ENCODE results near the gene EBLN1. TPM values are rescaled to one million over a fixed set of nuclear protein-coding genes. Genes with fewer than 3 reads are reported as not detected.

The EBLN1 gene
- total RNA-seq, 1 experiment from 2014 or later: not detected

DNA sequence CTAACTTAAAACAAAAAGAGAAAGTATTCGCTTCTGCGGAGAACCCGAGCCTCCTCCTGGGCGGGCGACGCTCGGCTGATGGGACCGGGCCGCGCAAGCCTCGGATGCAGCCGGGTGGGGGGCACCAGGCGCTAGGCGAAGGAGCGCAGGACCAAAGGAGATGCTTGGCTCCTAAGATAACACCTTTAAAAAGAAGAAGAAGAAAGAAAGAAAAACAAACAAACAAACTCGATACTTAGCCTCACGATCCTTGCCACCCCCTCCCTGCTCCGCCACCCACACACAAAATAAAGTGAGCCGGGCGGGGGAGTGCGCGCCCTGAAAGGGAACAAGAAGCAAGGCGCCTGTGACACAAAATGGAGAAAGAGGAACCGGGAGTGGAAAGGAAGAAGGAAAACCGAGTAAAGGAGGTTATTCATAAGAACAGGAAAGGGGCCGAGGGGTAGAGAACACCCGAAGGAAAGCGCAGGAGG is 34.0 kb upstream of the EBLN1 start:
- Mint-ChIP-seq H3K27ac (0 out of 2 replicates have a peak overlapping the region, but pooled peaks have one; percentile 59), H3K4me3 (peak overlapping the region; percentile 90), H3K27me3 (ENCODE audit: low read depth) (peaks cover 84% of the 10 kb centered on the region), H3K4me1 (peaks cover 10% of the 10 kb centered on the region), H3K9me3 (no peaks in the 10 kb centered on the region), H3K36me3 (no peaks in the 10 kb centered on the region)
- ChIA-PET POLR2A (no interaction called here), CTCF (no interaction called here)
- DNase-seq (ENCODE audit: low spot score) (peak; percentile 44), ATAC-seq (peak; percentile 43)
- TF ChIP-seq NFE2L1 (CRISPR knock-in tag; IDR thresholded peaks at IDR 0.05): no peak
- TF ChIP-seq, protein P1, sequence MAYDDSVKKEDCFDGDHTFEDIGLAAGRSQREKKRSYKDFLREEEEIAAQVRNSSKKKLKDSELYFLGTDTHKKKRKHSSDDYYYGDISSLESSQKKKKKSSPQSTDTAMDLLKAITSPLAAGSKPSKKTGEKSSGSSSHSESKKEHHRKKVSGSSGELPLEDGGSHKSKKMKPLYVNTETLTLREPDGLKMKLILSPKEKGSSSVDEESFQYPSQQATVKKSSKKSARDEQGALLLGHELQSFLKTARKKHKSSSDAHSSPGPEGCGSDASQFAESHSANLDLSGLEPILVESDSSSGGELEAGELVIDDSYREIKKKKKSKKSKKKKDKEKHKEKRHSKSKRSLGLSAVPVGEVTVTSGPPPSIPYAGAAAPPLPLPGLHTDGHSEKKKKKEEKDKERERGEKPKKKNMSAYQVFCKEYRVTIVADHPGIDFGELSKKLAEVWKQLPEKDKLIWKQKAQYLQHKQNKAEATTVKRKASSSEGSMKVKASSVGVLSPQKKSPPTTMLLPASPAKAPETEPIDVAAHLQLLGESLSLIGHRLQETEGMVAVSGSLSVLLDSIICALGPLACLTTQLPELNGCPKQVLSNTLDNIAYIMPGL (CRISPR knock-in tag; IDR thresholded peaks at IDR 0.05): no peak
- TF ChIP-seq ELF4 (CRISPR knock-in tag; IDR thresholded peaks at IDR 0.05; ENCODE audit: low read depth): no peak
- TF ChIP-seq KAT7 (CRISPR knock-in tag; IDR thresholded peaks at IDR 0.05; ENCODE audit: borderline replicate concordance): no peak; the same call in 1 of the 2 replicates
- no peak for TF ChIP-seq FOXJ3 (CRISPR knock-in tag; IDR thresholded peaks at IDR 0.05; ENCODE audit: borderline replicate concordance)
- TF ChIP-seq, protein P2, sequence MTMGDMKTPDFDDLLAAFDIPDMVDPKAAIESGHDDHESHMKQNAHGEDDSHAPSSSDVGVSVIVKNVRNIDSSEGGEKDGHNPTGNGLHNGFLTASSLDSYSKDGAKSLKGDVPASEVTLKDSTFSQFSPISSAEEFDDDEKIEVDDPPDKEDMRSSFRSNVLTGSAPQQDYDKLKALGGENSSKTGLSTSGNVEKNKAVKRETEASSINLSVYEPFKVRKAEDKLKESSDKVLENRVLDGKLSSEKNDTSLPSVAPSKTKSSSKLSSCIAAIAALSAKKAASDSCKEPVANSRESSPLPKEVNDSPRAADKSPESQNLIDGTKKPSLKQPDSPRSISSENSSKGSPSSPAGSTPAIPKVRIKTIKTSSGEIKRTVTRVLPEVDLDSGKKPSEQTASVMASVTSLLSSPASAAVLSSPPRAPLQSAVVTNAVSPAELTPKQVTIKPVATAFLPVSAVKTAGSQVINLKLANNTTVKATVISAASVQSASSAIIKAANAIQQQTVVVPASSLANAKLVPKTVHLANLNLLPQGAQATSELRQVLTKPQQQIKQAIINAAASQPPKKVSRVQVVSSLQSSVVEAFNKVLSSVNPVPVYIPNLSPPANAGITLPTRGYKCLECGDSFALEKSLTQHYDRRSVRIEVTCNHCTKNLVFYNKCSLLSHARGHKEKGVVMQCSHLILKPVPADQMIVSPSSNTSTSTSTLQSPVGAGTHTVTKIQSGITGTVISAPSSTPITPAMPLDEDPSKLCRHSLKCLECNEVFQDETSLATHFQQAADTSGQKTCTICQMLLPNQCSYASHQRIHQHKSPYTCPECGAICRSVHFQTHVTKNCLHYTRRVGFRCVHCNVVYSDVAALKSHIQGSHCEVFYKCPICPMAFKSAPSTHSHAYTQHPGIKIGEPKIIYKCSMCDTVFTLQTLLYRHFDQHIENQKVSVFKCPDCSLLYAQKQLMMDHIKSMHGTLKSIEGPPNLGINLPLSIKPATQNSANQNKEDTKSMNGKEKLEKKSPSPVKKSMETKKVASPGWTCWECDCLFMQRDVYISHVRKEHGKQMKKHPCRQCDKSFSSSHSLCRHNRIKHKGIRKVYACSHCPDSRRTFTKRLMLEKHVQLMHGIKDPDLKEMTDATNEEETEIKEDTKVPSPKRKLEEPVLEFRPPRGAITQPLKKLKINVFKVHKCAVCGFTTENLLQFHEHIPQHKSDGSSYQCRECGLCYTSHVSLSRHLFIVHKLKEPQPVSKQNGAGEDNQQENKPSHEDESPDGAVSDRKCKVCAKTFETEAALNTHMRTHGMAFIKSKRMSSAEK (CRISPR knock-in tag; IDR thresholded peaks at IDR 0.05; ENCODE audit: borderline replicate concordance): no peak
- TF ChIP-seq ZNF317 (CRISPR knock-in tag; IDR thresholded peaks at IDR 0.05; ENCODE audit: borderline replicate concordance, low read depth): no peak
- TF ChIP-seq SMAD4 (CRISPR knock-in tag; IDR thresholded peaks at IDR 0.05): no peak
- TF ChIP-seq ZNF416 (CRISPR knock-in tag; IDR thresholded peaks at IDR 0.05): no peak
- TF ChIP-seq, protein P3, sequence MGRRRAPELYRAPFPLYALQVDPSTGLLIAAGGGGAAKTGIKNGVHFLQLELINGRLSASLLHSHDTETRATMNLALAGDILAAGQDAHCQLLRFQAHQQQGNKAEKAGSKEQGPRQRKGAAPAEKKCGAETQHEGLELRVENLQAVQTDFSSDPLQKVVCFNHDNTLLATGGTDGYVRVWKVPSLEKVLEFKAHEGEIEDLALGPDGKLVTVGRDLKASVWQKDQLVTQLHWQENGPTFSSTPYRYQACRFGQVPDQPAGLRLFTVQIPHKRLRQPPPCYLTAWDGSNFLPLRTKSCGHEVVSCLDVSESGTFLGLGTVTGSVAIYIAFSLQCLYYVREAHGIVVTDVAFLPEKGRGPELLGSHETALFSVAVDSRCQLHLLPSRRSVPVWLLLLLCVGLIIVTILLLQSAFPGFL (CRISPR knock-in tag; IDR thresholded peaks at IDR 0.05; ENCODE audit: borderline replicate concordance): no peak
- TF ChIP-seq, protein P4, sequence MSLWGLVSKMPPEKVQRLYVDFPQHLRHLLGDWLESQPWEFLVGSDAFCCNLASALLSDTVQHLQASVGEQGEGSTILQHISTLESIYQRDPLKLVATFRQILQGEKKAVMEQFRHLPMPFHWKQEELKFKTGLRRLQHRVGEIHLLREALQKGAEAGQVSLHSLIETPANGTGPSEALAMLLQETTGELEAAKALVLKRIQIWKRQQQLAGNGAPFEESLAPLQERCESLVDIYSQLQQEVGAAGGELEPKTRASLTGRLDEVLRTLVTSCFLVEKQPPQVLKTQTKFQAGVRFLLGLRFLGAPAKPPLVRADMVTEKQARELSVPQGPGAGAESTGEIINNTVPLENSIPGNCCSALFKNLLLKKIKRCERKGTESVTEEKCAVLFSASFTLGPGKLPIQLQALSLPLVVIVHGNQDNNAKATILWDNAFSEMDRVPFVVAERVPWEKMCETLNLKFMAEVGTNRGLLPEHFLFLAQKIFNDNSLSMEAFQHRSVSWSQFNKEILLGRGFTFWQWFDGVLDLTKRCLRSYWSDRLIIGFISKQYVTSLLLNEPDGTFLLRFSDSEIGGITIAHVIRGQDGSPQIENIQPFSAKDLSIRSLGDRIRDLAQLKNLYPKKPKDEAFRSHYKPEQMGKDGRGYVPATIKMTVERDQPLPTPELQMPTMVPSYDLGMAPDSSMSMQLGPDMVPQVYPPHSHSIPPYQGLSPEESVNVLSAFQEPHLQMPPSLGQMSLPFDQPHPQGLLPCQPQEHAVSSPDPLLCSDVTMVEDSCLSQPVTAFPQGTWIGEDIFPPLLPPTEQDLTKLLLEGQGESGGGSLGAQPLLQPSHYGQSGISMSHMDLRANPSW (CRISPR knock-in tag; conservative IDR thresholded peaks at IDR 0.05; ENCODE audit: low read depth): no peak
- TF ChIP-seq ZNF219 (CRISPR knock-in tag; IDR thresholded peaks at IDR 0.05; ENCODE audit: borderline replicate concordance): no peak
- TF ChIP-seq NR1H2 (CRISPR knock-in tag; IDR thresholded peaks at IDR 0.05): no peak
- TF ChIP-seq ZBTB21 (CRISPR knock-in tag; IDR thresholded peaks at IDR 0.05; ENCODE audit: borderline replicate concordance): no peak
- TF ChIP-seq, protein P5, sequence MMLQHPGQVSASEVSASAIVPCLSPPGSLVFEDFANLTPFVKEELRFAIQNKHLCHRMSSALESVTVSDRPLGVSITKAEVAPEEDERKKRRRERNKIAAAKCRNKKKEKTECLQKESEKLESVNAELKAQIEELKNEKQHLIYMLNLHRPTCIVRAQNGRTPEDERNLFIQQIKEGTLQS (CRISPR knock-in tag; conservative IDR thresholded peaks at IDR 0.05): no peak
- TF ChIP-seq FOXP1 (CRISPR knock-in tag; IDR thresholded peaks at IDR 0.05; ENCODE audit: borderline replicate concordance): no peak
- TF ChIP-seq, protein P6, sequence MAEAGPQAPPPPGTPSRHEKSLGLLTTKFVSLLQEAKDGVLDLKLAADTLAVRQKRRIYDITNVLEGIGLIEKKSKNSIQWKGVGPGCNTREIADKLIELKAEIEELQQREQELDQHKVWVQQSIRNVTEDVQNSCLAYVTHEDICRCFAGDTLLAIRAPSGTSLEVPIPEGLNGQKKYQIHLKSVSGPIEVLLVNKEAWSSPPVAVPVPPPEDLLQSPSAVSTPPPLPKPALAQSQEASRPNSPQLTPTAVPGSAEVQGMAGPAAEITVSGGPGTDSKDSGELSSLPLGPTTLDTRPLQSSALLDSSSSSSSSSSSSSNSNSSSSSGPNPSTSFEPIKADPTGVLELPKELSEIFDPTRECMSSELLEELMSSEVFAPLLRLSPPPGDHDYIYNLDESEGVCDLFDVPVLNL (CRISPR knock-in tag; IDR thresholded peaks at IDR 0.05; ENCODE audit: borderline replicate concordance, low read depth): no peak
- TF ChIP-seq ZNF263 (CRISPR knock-in tag; IDR thresholded peaks at IDR 0.05; ENCODE audit: low read depth): no peak
